ENCODE results near the gene PRPF8.

DNA sequence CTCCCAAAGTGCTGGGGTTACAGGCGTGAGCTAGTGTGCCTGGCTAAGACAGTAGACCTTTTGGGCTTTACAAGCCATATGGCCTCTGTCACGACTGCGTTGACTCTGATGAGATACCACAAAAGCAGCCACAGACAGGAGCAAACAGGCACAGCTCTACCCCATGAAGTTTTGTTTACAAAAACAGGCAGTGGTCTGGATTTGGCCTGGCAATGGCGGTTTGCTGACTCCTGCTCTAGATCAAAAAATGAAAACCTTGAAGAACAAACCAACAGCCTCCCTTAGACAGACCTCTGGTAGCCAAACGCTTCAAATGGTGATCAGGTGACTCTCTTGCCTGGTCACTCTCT is 76.7 kb downstream of the PRPF8 start:
- TF ChIP-seq POLR2AphosphoS5 (IDR thresholded peaks at IDR 0.05), result no peak
- no peak for TF ChIP-seq POLR2A (IDR thresholded peaks at IDR 0.05)
- TF ChIP-seq, protein P1, sequence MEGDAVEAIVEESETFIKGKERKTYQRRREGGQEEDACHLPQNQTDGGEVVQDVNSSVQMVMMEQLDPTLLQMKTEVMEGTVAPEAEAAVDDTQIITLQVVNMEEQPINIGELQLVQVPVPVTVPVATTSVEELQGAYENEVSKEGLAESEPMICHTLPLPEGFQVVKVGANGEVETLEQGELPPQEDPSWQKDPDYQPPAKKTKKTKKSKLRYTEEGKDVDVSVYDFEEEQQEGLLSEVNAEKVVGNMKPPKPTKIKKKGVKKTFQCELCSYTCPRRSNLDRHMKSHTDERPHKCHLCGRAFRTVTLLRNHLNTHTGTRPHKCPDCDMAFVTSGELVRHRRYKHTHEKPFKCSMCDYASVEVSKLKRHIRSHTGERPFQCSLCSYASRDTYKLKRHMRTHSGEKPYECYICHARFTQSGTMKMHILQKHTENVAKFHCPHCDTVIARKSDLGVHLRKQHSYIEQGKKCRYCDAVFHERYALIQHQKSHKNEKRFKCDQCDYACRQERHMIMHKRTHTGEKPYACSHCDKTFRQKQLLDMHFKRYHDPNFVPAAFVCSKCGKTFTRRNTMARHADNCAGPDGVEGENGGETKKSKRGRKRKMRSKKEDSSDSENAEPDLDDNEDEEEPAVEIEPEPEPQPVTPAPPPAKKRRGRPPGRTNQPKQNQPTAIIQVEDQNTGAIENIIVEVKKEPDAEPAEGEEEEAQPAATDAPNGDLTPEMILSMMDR (IDR thresholded peaks at IDR 0.05), result no peak
